Stimulated activated CD4-positive, alpha-beta T cell treated with anti-CD3 and anti-CD28 coated beads, Interleukin-2, amount 100 ng/mL, for 24 hours (primary cell): ENCODE data around the gene SORBS2.
"Not testable (repeated sequence)": the region's sequence is repeated elsewhere in the genome, so short reads cannot be mapped to it uniquely, and the experiment has no call there.

Experiments used
- DNase-seq, 2 donors: peaks; one replicate each; pipeline ENCODE4 v3.0.0-alpha.2; 2020

Gene SORBS2, protein sequence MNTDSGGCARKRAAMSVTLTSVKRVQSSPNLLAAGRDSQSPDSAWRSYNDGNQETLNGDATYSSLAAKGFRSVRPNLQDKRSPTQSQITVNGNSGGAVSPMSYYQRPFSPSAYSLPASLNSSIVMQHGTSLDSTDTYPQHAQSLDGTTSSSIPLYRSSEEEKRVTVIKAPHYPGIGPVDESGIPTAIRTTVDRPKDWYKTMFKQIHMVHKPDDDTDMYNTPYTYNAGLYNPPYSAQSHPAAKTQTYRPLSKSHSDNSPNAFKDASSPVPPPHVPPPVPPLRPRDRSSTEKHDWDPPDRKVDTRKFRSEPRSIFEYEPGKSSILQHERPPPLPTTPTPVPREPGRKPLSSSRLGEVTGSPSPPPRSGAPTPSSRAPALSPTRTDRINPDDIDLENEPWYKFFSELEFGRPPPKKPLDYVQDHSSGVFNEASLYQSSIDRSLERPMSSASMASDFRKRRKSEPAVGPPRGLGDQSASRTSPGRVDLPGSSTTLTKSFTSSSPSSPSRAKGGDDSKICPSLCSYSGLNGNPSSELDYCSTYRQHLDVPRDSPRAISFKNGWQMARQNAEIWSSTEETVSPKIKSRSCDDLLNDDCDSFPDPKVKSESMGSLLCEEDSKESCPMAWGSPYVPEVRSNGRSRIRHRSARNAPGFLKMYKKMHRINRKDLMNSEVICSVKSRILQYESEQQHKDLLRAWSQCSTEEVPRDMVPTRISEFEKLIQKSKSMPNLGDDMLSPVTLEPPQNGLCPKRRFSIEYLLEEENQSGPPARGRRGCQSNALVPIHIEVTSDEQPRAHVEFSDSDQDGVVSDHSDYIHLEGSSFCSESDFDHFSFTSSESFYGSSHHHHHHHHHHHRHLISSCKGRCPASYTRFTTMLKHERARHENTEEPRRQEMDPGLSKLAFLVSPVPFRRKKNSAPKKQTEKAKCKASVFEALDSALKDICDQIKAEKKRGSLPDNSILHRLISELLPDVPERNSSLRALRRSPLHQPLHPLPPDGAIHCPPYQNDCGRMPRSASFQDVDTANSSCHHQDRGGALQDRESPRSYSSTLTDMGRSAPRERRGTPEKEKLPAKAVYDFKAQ (N-terminal part only)

GRCh38 chr4:185811509-185812364 is at the start of gene SORBS2:
Gene SORBS2 (minus strand): TSS chr4:185812194. CDS start chr4:185690571, 121,623 bp downstream.
- no peak for DNase-seq

GRCh38 chr4:185859111-185859510 is 47.1 kb upstream of the SORBS2 start:
- no peak for DNase-seq

DNA sequence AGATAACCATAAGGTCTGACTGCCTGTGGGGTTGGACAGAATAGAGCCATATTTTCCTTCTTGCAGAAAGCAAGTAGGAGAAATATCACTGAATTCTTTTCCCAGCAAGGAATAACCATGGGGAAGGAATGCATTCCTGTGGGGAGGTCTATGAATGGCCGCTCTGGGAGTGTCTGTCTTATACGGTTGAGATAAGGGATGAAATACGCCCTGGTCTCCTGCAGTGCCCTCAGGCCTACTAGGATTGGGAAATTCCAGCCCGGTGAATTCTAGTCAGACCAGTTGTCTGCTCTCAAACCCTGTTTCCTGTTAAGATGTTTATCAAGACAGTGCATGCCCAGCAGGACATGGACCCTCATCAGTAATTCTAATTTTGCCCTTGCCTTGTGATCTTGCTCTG is 45.6 kb upstream of the SORBS2 start:
- DNase-seq = not testable (repeated sequence)

DNA sequence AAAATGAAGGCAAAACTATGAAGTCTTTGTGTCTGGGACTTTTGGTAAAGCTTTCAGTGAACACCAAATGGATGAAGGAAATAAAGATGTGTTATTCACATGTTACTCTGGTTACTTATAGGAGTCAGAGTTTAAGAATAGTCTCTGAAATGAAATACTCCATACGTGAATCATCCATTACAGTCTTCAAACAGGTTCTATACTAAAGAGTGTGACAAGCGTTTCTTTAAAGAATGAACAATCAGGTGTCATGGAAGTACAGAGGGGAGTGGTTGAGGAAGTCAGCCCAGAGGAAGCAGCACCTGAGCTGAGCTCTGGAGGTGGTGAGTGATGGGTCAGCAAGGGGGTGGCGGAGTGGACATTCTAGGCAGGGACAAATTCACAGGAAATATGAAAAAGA is 41.8 kb upstream of the SORBS2 start:
- DNase-seq = no peak

- DNase-seq = no peak
These were observed 41.0 kb upstream of the SORBS2 start for GRCh38 chr4:185852961-185853360.

DNA sequence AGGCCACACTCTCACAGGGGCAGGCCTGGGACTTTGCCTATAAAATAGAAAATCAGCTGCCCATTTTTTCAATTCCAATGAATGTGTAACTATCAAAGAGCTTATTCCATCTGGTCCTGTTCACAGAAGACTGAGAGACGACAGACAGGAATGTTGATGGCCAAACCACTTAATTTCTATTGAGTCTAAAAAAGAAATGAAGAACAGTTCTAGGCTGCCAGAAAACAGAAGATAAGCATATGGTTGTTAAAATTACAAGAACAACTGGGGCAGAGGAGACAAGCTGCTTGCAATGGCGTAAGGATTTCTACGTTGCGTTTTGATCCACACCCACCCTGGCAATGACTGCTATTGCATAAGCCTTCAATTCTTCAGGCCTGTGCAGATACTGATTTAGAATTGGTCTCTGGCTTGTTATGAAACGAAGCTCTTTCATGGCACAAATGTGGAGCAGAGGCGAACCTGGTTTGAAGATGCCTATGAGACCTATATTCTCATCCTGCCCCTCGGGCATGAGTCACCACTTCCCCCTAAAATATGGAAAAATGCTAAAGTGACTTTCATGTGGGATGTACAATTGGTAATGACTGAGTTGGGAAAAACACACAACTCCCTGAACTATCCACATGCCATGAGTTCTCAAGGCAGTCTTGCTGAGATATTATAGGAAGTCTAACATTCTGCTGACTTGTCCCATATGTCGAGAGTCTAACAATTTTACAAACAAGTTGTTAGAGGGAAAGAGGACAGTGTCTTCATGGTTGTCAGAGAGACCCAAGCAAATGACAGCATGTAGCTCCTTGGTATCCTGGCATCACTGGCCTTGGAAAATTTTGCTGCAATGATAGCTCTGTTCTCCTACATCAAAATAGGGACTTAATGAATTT is 37.9 kb upstream of the SORBS2 start:
- DNase-seq = no peak

DNA sequence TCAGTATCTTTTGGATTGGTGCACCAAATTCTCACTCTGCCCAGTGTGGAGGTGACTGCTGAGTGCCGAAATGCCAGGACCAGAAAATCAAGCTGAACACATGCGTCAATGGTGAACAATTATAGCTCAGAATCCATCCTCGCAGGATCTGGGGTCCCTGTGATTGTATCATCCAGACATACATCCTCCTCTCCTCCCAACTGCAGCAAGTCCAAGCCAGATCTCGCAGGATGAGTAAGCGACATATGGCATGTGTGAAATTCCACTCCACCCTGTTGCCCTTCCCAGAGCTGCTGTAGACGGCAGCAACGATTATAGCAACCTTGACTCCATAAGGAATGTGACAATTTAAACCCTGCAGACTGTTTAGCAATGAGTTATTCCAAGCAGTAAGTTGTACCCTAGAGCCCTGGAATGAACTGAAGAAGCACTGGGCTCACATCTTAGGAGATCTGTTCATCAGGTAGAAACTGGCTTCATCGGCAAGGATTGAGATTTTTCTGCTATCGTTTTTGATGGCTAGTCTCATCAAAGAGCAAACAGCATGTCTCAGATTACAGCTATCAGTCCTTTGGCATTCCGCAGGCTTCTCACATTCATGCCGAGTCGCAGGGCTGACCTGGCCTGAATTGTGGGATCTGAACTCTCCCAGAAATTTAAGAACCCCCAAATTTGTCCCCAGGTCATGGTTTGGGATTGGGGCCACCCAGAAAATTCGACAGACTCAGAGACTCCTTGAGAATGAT is 35.5 kb upstream of the SORBS2 start:
- no peak for DNase-seq

GRCh38 chr4:185846505-185847150 is 34.6 kb upstream of the SORBS2 start:
- DNase-seq = no peak

DNA sequence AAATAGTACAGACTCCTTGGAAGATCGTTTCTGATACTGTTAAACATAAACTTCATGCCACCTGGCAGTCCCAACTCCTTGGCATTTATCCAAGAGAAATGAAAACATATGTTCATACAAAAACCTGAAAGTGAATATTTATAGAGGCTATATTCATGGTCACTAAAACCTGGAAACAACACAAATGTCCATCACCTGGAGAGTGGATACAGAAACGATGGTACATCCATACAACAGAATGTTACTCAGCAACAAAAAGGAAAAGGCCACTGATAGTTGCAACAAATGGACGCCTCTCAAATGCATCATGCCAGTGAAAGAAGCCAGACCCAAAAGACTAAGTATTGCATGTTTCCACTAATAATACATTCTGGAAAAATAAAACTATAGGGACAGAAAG is 34.0 kb upstream of the SORBS2 start:
- no peak for DNase-seq

GRCh38 chr4:185841451-185841850 is 29.5 kb upstream of the SORBS2 start:
- DNase-seq = no peak

DNA sequence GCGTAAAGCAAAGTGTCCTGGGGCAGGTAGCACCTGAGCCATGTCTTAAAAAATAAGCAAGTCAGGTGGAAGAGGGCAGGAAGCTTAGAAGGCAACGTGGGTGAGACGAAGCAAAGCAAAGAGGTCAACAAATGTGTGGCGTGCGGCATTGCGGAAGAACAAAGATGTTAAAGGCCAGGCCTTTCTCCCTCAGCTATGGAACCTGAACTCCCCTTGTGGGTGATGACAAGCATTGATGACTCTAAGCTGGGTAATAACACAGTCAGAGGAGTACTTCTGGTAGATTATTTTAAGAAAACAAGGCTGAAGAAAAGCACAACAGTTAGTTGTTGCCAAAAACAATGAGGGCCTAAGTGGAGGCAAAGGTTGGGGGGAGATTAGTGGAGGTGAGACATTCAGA is 29.0 kb upstream of the SORBS2 start:
- no peak for DNase-seq

DNA sequence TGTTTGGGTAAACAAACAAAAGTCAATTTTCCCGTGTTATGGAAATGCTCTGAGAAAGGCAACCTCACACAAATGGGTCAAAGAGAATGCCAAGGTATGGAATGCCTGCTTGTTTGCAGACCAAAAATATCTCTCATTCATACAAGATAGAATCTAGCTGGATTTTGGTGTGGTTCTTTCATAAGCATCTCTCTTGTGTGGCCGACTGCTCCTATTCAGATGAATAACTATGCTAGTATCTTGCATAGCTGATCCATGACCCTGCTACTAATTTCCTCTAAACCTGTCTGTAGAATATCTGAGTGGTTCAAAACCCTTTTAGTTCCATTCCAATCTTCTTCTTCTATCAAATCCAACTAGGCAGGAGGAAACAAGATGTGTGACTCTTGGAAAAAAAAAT is 28.2 kb upstream of the SORBS2 start:
- DNase-seq = no peak

DNA sequence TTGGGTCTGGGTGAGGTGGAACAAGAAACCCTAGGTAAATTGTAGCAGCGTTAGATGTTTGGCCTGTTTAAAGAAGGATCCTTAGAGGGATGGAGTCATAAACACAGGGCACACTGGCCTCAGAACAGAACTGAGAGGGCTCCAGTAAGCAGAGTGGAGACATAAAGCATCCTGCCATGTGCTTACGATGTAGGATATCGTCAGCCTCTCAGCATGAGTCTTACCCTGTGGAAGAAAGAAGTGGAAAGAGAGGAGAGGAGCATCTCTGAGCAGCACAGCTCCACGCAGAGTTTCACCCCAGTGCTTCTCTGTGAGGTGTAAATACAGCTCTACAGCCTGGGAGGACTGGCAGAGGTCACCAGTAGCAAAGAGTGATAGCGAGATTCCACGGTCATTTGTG is 27.8 kb upstream of the SORBS2 start:
- DNase-seq = no peak

GRCh38 chr4:185839194-185839712 is 27.3 kb upstream of the SORBS2 start:
- DNase-seq = no peak

GRCh38 chr4:185838514-185839193 is 26.7 kb upstream of the SORBS2 start:
- DNase-seq = no peak

- DNase-seq = no peak
These were observed 26.1 kb upstream of the SORBS2 start for GRCh38 chr4:185838104-185838452.

GRCh38 chr4:185837415-185838103 is 25.6 kb upstream of the SORBS2 start:
- no peak for DNase-seq

- DNase-seq = no peak
These were observed 24.5 kb upstream of the SORBS2 start for GRCh38 chr4:185836241-185837084.
